ENCODE data around the gene CD36. TPM values are rescaled to one million over a fixed set of nuclear protein-coding genes. Genes with fewer than 3 reads are reported as not detected.

The CD36 gene
- total RNA-seq, 1 experiment from 2014 or later, result 1.4 TPM

- DNase-seq (ENCODE audit: low spot score), result no peak
- Mint-ChIP-seq H3K27ac (peak overlapping the region; percentile 77; the same call in 1 of the 2 replicates), H3K4me3 (no peak overlapping the region), H3K9me3 (no peaks in the 10 kb centered on the region), H3K36me3 (no peaks in the 10 kb centered on the region), H3K4me1 (peaks cover 6% of the 10 kb centered on the region), H3K27me3 (ENCODE audit: low read depth) (no peaks in the 10 kb centered on the region)
- ATAC-seq, result peak; percentile 50
- ChIA-PET POLR2A (no interaction called here), CTCF (interaction anchor here (1.0 kb wide), 1 partner anchor 33 kb away, joined by 4 read pairs; no protein-coding TSS in a partner anchor)
- no peak for TF ChIP-seq OVOL2 (CRISPR knock-in tag; IDR thresholded peaks at IDR 0.05; ENCODE audit: borderline replicate concordance)
- TF ChIP-seq ZSCAN18 (CRISPR knock-in tag; IDR thresholded peaks at IDR 0.05), result no peak
- no peak for TF ChIP-seq NR1H2 (CRISPR knock-in tag; IDR thresholded peaks at IDR 0.05)
- TF ChIP-seq ZBTB43 (CRISPR knock-in tag; IDR thresholded peaks at IDR 0.05), result no peak
- no peak for TF ChIP-seq AR (CRISPR knock-in tag; IDR thresholded peaks at IDR 0.05)
- no peak for TF ChIP-seq PREB (CRISPR knock-in tag; IDR thresholded peaks at IDR 0.05; ENCODE audit: borderline replicate concordance)
- no peak for TF ChIP-seq TEAD4 (CRISPR knock-in tag; IDR thresholded peaks at IDR 0.05)
- no peak for TF ChIP-seq E2F1 (CRISPR knock-in tag; IDR thresholded peaks at IDR 0.05)
- TF ChIP-seq USF1 (CRISPR knock-in tag; IDR thresholded peaks at IDR 0.05), result no peak
Measured at GRCh38 chr7:80629023-80629422, 9.4 kb upstream of the CD36 start.

- Mint-ChIP-seq H3K9me3 (no peaks in the 10 kb centered on the region), H3K27ac (no peak overlapping the region), H3K27me3 (ENCODE audit: low read depth) (no peaks in the 10 kb centered on the region), H3K4me3 (no peak overlapping the region), H3K36me3 (no peaks in the 10 kb centered on the region), H3K4me1 (peaks cover 3% of the 10 kb centered on the region)
- ATAC-seq, result no peak
- POLR2A ChIA-PET, result no interaction called here
- CTCF ChIA-PET, result no interaction called here
- no peak for DNase-seq (ENCODE audit: low spot score)
- no peak for TF ChIP-seq ZNF232 (CRISPR knock-in tag; IDR thresholded peaks at IDR 0.05)
Measured at GRCh38 chr7:80630608-80631405, 7.6 kb upstream of the CD36 start.

GRCh38 chr7:80631421-80631820 lies 7.0 kb upstream of the CD36 start:
- ATAC-seq (no peak), DNase-seq (ENCODE audit: low spot score) (no peak)
- no peaks in the 10 kb centered on the region for H3K9me3 Mint-ChIP-seq
- peaks cover 3% of the 10 kb centered on the region for H3K4me1 Mint-ChIP-seq
- H3K27ac Mint-ChIP-seq, result no peak overlapping the region
- H3K4me3 Mint-ChIP-seq, result no peak overlapping the region
- ChIA-PET POLR2A (no interaction called here), CTCF (no interaction called here)
- H3K27me3 Mint-ChIP-seq (ENCODE audit: low read depth), result no peaks in the 10 kb centered on the region
- H3K36me3 Mint-ChIP-seq, result no peaks in the 10 kb centered on the region
- no peak for TF ChIP-seq CBFB (CRISPR knock-in tag; IDR thresholded peaks at IDR 0.05; ENCODE audit: low read depth)

All from WTC11 (cell line).